Measurements from ENCODE around the gene PAX7. TPM values are rescaled to one million over a fixed set of nuclear protein-coding genes. Genes with fewer than 3 reads are reported as not detected.

PAX7 gene
- total RNA-seq, 4 donors from 2014 or later: not detected

DNA sequence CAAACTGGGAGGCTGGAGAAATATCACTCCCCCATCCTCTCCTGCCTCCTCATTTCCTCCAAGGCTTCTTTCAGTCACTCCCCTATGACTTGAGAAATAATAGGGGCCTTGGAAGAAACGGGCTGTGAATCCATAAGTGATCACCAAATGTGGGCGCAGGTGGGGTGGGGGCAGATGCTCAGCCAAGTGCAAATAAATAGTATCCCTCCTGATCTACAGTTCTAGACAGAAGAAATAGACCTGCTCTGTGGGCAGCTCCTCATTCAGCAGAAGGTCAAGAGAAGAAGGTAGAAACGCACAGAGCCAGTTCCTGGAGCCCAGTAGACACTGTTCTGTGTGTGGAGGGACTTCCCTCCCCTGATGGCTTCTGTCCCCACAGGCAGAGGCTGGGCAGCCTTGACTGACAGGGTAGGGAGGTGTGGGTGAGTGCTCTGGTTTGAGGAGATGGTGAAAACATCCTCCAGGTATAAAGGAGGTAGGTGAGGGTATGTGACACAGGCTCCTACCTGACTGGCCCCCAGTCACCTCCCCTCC lies 17.1 kb downstream of the PAX7 start:
- WGBS, 2 donors: 16 to 20% methylated on average over 3 of the region's 3 CpGs
- Histone ChIP-seq H3K4me1 (peaks cover 0 to 46% (median 3%) of the 10 kb centered on the region in 4 donors), H3K4me3 (no peak overlapping the region), H3K27me3 (peaks cover 0 to 100% of the 10 kb centered on the region in 2 donors), H3K36me3 (no peaks in the 10 kb centered on the region), H3K9me3 (no peaks in the 10 kb centered on the region), H3K27ac (no peak overlapping the region)
- TF ChIP-seq, protein P1, sequence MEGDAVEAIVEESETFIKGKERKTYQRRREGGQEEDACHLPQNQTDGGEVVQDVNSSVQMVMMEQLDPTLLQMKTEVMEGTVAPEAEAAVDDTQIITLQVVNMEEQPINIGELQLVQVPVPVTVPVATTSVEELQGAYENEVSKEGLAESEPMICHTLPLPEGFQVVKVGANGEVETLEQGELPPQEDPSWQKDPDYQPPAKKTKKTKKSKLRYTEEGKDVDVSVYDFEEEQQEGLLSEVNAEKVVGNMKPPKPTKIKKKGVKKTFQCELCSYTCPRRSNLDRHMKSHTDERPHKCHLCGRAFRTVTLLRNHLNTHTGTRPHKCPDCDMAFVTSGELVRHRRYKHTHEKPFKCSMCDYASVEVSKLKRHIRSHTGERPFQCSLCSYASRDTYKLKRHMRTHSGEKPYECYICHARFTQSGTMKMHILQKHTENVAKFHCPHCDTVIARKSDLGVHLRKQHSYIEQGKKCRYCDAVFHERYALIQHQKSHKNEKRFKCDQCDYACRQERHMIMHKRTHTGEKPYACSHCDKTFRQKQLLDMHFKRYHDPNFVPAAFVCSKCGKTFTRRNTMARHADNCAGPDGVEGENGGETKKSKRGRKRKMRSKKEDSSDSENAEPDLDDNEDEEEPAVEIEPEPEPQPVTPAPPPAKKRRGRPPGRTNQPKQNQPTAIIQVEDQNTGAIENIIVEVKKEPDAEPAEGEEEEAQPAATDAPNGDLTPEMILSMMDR (IDR thresholded peaks at IDR 0.05): no peak
- no peak for TF ChIP-seq POLR2A (IDR thresholded peaks at IDR 0.05)
- no peak for TF ChIP-seq EP300 (IDR thresholded peaks at IDR 0.05)
- no peak for DNase-seq (ENCODE audit: low spot score in 2 of 2)

DNA sequence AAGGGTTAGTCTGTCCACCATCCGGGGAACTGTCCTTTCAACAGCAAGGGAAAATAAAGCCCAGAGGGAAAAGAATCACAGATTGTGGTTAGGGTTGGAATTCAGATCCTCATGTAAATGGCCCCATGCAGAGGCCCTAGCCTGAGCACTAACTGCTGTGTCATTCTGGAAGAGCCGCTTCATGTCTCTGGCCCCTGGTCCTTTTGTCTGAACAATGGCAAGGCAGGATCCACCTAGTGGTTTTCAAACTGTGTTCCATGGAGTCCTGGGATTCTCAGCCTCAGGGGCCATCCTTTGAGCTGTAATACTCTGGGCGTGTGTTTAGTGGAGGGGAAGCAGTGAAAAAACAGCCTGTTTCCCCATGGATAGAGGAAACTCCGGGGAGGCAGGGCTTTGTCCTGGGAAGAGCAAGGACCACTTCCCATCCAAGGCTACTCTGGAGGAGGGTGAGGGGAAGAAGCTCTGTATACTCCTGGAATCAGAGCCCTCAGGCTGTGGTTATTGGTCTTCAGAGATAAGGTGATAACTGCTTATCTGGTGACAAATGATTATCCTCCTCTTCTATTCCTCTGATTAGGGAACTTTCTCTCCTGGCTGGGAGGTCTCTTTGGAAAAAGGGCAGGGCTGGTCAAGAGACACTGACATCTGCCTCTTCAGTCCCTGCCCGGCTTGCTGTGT lies 19.2 kb downstream of the PAX7 start:
- DNase-seq (ENCODE audit: low spot score in 2 of 2): no peak
- H3K27me3 ChIP-seq: peaks cover 0 to 99% of the 10 kb centered on the region in 2 donors
- WGBS, 2 donors: 57 to 65% methylated on average over 5 of the region's 5 CpGs
- no peak for TF ChIP-seq POLR2A (IDR thresholded peaks at IDR 0.05)
- peaks cover 0 to 27% (median 0%) of the 10 kb centered on the region in 4 donors for H3K4me1 ChIP-seq
- no peaks in the 10 kb centered on the region for H3K36me3 ChIP-seq
- no peak overlapping the region for H3K4me3 ChIP-seq
- no peak overlapping the region for H3K27ac ChIP-seq
- no peaks in the 10 kb centered on the region for H3K9me3 ChIP-seq

DNA sequence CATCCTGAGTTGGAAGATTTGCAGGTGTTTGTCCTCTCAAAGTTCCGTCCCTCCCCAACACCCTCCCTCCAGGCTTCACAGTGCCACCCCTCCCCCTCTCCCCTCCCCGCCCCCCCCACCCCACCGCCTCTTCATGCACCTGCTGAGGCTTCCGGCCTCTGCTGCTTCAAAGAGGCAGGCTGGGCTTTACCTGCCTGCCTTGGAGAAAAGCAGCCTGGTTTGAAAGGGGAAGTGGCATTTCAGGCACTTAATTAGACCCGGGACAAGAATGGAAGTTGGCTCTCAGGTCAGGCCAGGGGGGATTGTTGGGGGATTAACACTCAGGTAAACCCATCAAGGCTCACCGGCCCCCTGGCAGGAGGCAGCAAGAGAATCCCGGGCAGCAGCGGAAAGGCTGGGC lies 21.1 kb downstream of the PAX7 start:
- DNase-seq (ENCODE audit: low spot score in 2 of 2): no peak
- Histone ChIP-seq H3K4me3 (no peak overlapping the region), H3K27me3 (peaks cover 0 to 95% of the 10 kb centered on the region in 2 donors), H3K27ac (no peak overlapping the region), H3K4me1 (peaks cover 0 to 9% (median 0%) of the 10 kb centered on the region in 4 donors), H3K9me3 (no peaks in the 10 kb centered on the region), H3K36me3 (no peaks in the 10 kb centered on the region)
- TF ChIP-seq EP300 (IDR thresholded peaks at IDR 0.05): no peak
- WGBS, 2 donors: 6 to 26% methylated on average over 5 to 8 of the region's 8 CpGs

- Histone ChIP-seq H3K27ac (no peak overlapping the region), H3K36me3 (no peaks in the 10 kb centered on the region), H3K9me3 (no peaks in the 10 kb centered on the region), H3K4me3 (no peak overlapping the region), H3K27me3 (peaks cover 0 to 84% of the 10 kb centered on the region in 2 donors), H3K4me1 (no peaks in the 10 kb centered on the region)
- TF ChIP-seq EP300 (IDR thresholded peaks at IDR 0.05): no peak
- TF ChIP-seq POLR2A (IDR thresholded peaks at IDR 0.05): no peak
- TF ChIP-seq, protein P1 (IDR thresholded peaks at IDR 0.05): no peak
- no peak for DNase-seq (ENCODE audit: low spot score in 2 of 2)
- 8 to 30% methylated on average over 1 of the region's 1 CpG for WGBS, 2 donors
These were observed 22.1 kb downstream of the PAX7 start for GRCh38 chr1:18652791-18653190.

GRCh38 chr1:18653367-18653766 lies 22.7 kb downstream of the PAX7 start:
- H3K27me3 ChIP-seq: peaks cover 0 to 79% of the 10 kb centered on the region in 2 donors
- no peak for DNase-seq (ENCODE audit: low spot score in 2 of 2)
- TF ChIP-seq EP300 (IDR thresholded peaks at IDR 0.05) (no peak), POLR2A (IDR thresholded peaks at IDR 0.05) (no peak)
- TF ChIP-seq, protein P1 (IDR thresholded peaks at IDR 0.05): no peak
- H3K36me3 ChIP-seq: no peaks in the 10 kb centered on the region
- no peaks in the 10 kb centered on the region for H3K9me3 ChIP-seq
- 56 to 65% methylated on average over 8 of the region's 8 CpGs for WGBS, 2 donors
- no peak overlapping the region for H3K4me3 ChIP-seq
- no peaks in the 10 kb centered on the region for H3K4me1 ChIP-seq
- H3K27ac ChIP-seq: no peak overlapping the region

- H3K27me3 ChIP-seq: peaks cover 0 to 79% of the 10 kb centered on the region in 2 donors
- TF ChIP-seq POLR2A (IDR thresholded peaks at IDR 0.05) (no peak), EP300 (IDR thresholded peaks at IDR 0.05) (no peak)
- TF ChIP-seq, protein P1 (IDR thresholded peaks at IDR 0.05): no peak
These were observed 23.3 kb downstream of the PAX7 start for GRCh38 chr1:18653916-18654315.

More at GRCh38 chr1:18653916-18654315, 23.3 kb downstream of the PAX7 start:
- H3K27ac ChIP-seq: no peak overlapping the region
- DNase-seq (ENCODE audit: low spot score in 2 of 2): no peak
- no peaks in the 10 kb centered on the region for H3K36me3 ChIP-seq
- 12 to 13% methylated on average over 8 to 13 of the region's 13 CpGs for WGBS, 2 donors
- no peaks in the 10 kb centered on the region for H3K9me3 ChIP-seq
- no peak overlapping the region for H3K4me3 ChIP-seq
- no peaks in the 10 kb centered on the region for H3K4me1 ChIP-seq
